ENCODE measurements around the gene ATOSA.

GRCh38 chr15:52709187-52709981 is 30.2 kb upstream of the ATOSA start:
- no peak for TF ChIP-seq CTCF (optimal IDR thresholded peaks at IDR 0.05 in 1 of 3, IDR thresholded peaks at IDR 0.05 in 1 of 3, conservative IDR thresholded peaks at IDR 0.05 in 1 of 3; ENCODE audit: extremely low read depth in 1 of 3, insufficient read depth in 2 of 3, low read length in 3 of 3)
- no peak for TF ChIP-seq EZH2 (IDR thresholded peaks at IDR 0.05; ENCODE audit: low read length)
